ENCODE measurements around the gene PPP1R2B. TPM values are rescaled to one million over a fixed set of nuclear protein-coding genes. Genes with fewer than 3 reads are reported as not detected.

The PPP1R2B gene
- total and polyA plus RNA-seq, 7 donors, result 0.05 to 0.39 (median 0.23) TPM; not detected in 3

GRCh38 chr5:156815988-156816599 lies 34.0 kb upstream of the PPP1R2B start:
- Histone ChIP-seq H3K9me3 (no peaks in the 10 kb centered on the region), H3K4me1 (no peaks in the 10 kb centered on the region), H3K4me3 (no peak overlapping the region), H3K36me3 (ENCODE audit: insufficient read depth in 1 of 2, low read depth in 1 of 2) (no peaks in the 10 kb centered on the region), H3K27me3 (ENCODE audit: insufficient read depth in 3 of 3, low read length in 2 of 3) (no peaks in the 10 kb centered on the region), H3K27ac (no peak overlapping the region)
- no peak for DNase-seq
- ATAC-seq, result peak in 3 of 4 donors; percentile 42 to 67 (median 58)
- TF ChIP-seq CTCF (IDR thresholded peaks at IDR 0.05), result peak; percentile 43
- WGBS, 3 donors, result 69 to 76% (median 72%) methylated on average over 6 of the region's 6 CpGs
- intact Hi-C loops (cut with DNase I), result no loop called here

GRCh38 chr5:156819537-156819936 lies 30.6 kb upstream of the PPP1R2B start:
- Histone ChIP-seq H3K4me1 (no peaks in the 10 kb centered on the region), H3K27ac (no peak overlapping the region), H3K27me3 (ENCODE audit: insufficient read depth in 3 of 3, low read length in 2 of 3) (no peaks in the 10 kb centered on the region), H3K4me3 (no peak overlapping the region), H3K36me3 (ENCODE audit: insufficient read depth in 1 of 2, low read depth in 1 of 2) (no peaks in the 10 kb centered on the region), H3K9me3 (no peaks in the 10 kb centered on the region)
- ATAC-seq (no peak), DNase-seq (no peak)
- intact Hi-C loops (cut with DNase I), result no loop called here
- WGBS, 3 donors, result 86% methylated on average over 3 of the region's 3 CpGs
- TF ChIP-seq CTCF (IDR thresholded peaks at IDR 0.05), result no peak

DNA sequence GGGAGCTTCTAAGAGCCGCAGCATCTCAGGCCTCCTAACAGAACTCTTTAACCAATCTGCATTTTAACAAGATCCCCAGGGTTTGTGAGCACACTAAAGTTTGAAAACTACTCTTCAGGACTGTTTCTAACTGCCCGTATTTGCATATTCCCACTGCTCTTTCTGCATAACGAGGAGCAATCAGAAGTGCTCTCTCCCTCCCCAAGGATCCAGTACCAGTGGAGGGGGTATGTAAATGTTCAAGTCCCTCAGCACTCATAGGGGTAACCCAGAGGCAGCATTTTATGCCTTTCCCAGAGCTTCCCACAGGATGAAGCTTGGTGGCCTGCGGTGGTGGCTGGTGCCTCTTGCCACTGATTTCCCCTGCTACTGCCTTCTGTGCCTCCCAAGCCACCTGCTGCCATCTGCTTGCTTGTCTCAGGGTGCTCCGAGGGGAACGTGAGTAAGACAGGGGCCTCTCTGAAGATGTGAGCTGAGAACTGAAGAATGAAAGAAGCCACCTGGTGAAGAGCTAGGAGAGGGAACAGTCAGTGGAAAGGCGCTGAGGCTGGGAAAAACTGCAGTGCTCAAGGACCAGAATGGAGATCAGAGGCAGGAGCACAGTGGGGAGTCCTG lies 30.0 kb upstream of the PPP1R2B start:
- no peak for TF ChIP-seq CTCF (IDR thresholded peaks at IDR 0.05)
- DNase-seq (no peak), ATAC-seq (no peak)
- no peaks in the 10 kb centered on the region for H3K27me3 ChIP-seq (ENCODE audit: insufficient read depth in 3 of 3, low read length in 2 of 3)
- H3K4me3 ChIP-seq, result no peak overlapping the region
- H3K36me3 ChIP-seq (ENCODE audit: insufficient read depth in 1 of 2, low read depth in 1 of 2), result no peaks in the 10 kb centered on the region
- WGBS, 3 donors, result 64 to 71% (median 65%) methylated on average over 7 of the region's 7 CpGs
- H3K27ac ChIP-seq, result no peak overlapping the region
- H3K9me3 ChIP-seq, result no peaks in the 10 kb centered on the region
- intact Hi-C loops (cut with DNase I), result loop anchor here (5.0 to 10.0 kb wide), 5 partner anchors 875 to 1685 kb away; no protein-coding TSS in a partner anchor
- no peaks in the 10 kb centered on the region for H3K4me1 ChIP-seq

GRCh38 chr5:156824241-156824640 lies 25.9 kb upstream of the PPP1R2B start:
- DNase-seq (no peak), ATAC-seq (no peak)
- Histone ChIP-seq H3K27me3 (ENCODE audit: insufficient read depth in 3 of 3, low read length in 2 of 3) (no peaks in the 10 kb centered on the region), H3K36me3 (ENCODE audit: insufficient read depth in 1 of 2, low read depth in 1 of 2) (no peaks in the 10 kb centered on the region), H3K9me3 (no peaks in the 10 kb centered on the region), H3K4me1 (no peaks in the 10 kb centered on the region), H3K27ac (no peak overlapping the region), H3K4me3 (no peak overlapping the region)
- intact Hi-C loops (cut with DNase I), result loop anchor here (5.0 to 10.0 kb wide), 5 partner anchors 879 to 1689 kb away; no protein-coding TSS in a partner anchor
- TF ChIP-seq CTCF (IDR thresholded peaks at IDR 0.05), result no peak
- 87 to 91% (median 91%) methylated on average over 4 of the region's 4 CpGs for WGBS, 3 donors

Data from psoas muscle (tissue), 8 donors.